Esophagus mucosa (tissue), 1 donor: ENCODE measurements around the gene HSP90AA1. TPM values are rescaled to one million over a fixed set of nuclear protein-coding genes. Genes with fewer than 3 reads are reported as not detected.
"Not testable (repeated sequence)": the region's sequence is repeated elsewhere in the genome, so short reads cannot be mapped to it uniquely, and the experiment has no call there.

Source experiments
- ATAC-seq: fragments of 200-7000 bp; cut with Tn5 transposase; one replicate; pipeline ENCODE4 v1.9.1; 2020
- total RNA-seq: library from RNA; stranded (reverse); gene quantifications from one replicate; pipeline ENCODE4 v1.2.4, GENCODE V29; 2023
- donor health status: DM: yes; HTN: yes; CAD: no.

Gene HSP90AA1
- total RNA-seq, 1 donor from 2014 or later: 192 TPM

DNA sequence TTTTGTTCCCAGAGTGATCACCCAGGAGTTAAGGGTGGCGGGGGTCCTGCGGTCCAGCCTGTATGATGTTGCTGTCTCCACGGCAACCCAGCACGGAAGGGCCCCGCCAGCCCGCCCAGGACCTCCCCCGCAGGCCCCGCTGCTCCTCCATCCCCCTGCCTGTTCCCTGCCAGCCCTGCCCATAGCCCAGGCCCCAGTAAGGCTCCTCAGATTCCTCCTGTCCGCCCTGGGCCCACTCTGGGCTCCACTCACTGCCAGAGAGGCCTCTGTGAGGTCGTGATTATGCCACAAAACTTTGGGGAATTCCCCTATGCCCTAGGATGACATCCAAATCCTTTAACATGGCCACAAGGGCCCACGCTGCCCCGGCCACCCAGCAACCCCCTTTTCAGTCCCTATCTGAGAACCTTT lies 20.8 kb downstream of the HSP90AA1 start:
- ATAC-seq: no peak

DNA sequence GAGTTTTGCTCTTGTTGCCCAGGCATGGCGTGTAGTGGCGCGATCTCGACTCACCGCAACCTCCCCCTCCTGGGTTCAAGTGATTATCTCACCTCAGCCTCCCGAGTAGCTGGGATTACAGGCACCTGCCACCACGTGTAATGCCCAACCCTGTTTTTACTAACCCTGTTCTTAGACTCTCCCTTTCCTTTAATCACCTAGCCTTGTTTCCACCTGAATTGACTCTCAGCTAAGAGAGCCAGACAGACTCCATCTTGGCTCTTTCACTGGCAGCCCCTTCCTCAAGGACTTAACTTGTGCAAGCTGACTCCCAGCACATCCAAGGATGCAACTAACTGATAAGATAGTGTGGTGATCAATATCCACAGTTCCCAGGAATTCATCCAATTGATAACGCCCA lies 22.3 kb downstream of the HSP90AA1 start:
- not testable (repeated sequence) for ATAC-seq

DNA sequence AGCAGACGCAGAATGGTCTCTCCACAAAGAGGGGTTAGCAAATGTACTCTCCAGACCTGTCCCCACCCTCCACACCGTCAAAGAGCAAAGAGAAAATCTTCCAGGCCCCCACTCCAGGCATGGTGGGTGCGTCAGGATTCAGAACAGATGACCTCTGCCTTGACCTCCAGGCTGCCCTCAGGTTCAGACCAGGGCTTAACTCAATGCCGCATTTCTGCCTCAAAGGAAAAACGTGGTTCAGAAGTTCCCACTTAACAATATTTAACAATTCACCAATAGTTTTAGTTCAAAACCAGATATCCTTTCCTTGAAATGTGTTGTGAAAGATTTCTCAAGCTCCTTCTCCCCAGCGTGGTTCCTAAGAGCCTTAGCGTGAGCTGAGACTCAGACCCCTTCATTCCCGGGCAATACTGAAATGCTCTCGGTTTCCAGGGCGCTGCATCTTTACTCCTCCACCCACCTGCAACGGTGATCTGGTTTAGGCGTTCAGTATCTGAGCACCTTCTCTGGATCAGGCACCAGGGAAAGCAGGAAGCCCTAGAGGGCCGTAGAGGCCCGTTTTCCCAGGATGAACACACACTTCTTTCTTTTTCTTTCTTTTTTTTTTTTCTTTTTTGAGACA lies 22.9 kb downstream of the HSP90AA1 start:
- no peak for ATAC-seq

DNA sequence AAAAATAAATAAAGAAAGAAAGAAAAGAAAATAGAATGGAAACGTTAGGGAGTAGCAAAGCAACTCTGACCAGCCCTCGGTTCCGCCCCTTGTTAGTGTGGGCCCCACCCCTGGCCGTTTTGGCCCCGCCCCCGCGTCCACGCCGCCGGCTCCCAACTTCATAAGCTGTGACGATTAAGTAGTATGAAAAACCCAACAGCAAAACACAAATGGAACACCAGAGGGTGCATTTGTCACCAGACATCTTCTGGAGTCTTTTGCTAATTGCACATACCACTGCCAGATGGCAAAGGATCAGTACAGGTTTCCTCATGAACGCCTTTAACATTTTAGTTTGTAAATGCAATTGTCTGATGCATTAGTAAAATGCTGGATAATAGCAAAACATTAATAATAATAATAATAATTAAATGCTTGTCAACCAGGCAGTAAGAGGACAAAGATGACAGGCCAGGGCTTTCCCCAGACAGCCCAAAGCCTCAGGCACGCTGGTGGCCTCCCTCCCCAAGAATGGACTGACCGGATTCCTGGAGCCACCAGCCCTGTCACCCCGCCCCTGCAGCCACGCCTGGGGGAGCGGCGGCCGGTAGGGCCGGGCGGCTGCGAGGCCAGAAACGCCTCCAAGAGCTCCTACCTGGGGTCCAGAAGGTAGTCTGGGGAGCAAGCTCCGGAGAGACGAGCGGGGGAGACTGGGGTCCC lies 23.6 kb downstream of the HSP90AA1 start:
- ATAC-seq: peak; percentile 89

DNA sequence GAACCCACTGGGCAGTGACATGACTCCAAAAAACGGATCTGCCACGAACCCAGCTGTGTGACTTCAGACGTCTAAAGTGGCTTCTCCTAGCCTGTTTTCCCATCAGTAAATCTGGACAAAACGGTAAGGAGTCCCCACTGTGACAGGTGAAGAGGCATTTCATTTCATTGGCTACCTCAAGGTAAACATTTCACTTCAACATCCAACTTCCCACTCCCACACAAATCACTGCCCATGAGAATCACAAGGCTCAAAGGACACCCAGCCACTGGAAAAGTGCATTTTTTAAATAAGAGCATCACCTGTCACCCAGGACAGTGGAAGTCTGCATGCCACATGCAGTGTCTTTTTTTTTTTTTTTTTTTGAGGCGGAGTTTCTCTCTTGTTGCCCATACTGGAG lies 27.9 kb downstream of the HSP90AA1 start:
- no peak for ATAC-seq

DNA sequence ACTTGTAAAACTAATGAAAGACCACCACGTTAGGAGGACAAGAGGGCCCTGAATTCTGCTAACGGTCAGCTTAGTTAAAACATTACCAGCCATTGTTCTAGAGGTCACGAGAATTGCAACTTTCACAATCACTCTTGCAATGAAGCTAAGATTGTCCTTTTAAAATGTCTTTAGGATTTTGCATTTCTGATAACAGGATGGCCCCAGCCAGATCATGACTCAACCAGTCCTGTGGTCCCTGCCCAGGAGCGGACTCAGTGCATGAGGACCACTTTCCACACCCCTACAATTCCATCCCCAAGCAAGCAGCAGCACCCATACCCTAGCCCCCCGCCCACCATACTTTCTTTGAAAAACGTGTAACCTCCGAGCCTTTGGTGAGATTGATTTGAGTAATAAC lies 28.7 kb downstream of the HSP90AA1 start:
- ATAC-seq: no peak

DNA sequence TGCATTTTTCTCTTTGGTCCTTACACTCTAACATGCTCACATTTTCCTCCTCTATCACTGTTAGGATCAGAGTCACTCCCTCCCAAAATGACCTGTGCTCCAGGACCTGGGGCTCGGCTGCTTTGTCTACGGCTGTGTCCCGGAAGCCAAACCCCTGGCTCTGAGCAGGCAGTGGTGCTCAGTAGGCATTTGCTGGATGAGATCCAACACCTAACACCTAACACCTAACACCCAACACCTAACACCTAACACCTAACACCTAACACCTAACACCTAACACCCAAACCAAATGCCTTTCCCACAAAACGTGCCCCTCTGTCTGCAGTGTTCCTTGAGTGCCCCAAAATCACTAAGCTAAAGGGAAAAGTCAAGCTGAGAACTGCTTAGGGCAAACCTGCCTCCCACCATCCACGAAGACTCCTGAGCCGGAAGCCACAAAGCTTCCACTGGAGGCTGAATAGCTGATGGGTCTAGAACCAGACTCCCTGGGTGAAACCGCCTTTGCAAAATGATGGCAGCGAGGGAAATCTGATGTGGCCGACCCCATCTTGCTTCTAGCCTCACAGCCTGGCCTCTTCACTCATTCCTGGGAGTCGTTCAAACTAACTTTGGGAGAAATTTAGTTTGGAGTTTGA lies 29.2 kb downstream of the HSP90AA1 start:
- ATAC-seq: no peak

DNA sequence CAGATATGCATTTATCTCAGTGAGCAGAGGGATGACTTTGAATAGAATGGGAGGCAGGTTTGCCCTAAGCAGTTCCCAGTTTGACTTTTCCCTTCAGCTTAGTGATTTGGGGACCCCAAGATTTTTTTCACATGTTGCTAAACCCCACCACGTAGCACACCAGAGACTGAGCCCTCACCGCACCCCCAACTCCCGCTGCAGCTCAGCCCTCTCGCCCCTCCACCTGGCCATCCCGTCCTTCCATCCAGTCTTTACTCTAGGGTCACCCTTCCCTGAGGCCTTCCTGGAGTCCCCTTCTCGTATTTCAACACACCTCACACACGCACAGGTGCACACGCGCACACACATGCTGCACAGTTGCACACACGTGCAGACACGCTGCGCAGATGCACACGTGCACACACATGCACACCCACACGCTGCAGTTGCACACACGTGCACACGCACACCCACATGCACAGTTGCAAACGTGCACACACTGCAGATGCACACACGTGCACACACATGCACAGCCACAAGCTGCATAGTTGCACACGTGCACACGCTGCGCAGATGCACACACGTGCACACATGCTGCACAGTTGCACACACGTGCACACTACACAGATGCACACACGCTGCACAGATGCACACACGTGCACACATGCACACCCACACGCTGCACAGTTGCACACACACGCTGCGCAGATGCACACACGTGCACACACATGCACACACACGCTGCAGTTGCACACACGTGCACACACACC lies 30.0 kb downstream of the HSP90AA1 start:
- peak; percentile 30 for ATAC-seq

DNA sequence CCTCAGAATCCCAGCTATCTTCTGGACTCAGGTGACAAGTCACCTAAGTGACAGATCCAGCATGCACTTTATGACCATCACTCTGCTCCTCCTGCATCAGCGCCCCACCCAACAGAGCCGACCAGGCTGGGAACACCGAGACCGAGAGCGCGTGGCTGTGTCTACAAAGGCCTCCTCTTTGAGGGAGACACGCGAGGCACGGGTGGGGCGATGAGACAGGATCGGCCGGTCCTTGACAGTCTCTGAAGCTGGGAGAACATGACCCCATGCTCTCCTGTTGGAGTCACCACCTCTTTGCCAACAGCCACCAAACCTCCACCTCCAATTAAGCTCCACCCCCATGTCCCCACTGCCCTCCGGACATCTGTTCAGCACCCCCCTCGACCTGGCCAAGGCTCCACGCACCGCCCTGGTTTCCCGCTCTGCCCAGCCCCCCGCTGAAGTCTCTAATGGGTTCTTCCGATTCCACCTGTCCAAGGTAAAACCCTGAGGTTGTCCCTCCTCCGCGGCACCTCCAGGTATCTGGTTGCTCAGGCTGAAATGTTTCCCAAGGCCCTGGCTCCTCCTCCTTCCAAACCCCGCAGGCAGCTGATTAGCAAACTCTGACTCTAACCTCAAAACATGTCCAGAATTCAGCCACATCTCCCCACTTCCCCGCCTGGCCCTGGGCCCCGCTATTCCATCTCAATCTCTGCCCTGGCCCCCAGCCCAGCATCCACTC lies 31.5 kb downstream of the HSP90AA1 start:
- ATAC-seq: peak; percentile 62

DNA sequence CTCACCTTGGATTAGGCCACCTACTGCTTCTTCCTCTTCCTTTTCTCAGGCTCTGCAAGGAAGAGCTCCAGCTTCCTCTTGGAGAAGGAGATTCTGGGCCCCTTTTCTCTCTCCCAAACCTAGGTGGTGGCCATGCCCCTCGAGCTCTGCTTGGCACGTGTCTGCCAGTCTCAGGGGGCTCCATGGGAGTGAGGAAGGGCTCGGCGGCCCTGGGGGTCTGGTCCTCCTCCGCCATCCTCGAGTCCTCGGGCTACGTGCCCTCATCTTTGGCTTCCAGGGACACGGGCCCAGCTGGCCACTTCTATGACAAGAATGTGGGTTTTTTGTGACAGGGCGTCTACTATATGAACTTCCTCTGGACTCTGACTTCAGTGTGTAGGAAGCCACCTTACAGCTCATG lies 34.3 kb downstream of the HSP90AA1 start:
- no peak for ATAC-seq

DNA sequence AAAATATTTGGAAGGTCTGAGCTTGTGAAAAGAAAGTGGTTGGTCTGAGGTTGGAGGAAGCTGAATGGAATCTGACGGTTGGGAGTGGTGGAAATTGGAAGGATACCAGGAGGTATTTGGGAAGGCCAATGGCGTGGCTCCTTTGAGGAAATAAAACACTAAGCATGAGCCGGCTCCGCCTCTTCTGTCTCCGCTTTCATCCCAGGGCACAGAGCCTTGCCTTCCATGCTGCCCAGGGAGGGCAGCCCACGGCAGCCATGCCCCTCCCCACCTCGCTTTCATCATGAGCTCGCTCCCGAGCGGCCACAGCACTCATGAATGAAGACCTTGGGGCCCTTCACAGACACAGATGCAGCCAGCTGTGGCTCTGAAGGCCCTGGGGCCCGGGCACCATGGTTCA lies 36.2 kb downstream of the HSP90AA1 start:
- ATAC-seq: no peak

DNA sequence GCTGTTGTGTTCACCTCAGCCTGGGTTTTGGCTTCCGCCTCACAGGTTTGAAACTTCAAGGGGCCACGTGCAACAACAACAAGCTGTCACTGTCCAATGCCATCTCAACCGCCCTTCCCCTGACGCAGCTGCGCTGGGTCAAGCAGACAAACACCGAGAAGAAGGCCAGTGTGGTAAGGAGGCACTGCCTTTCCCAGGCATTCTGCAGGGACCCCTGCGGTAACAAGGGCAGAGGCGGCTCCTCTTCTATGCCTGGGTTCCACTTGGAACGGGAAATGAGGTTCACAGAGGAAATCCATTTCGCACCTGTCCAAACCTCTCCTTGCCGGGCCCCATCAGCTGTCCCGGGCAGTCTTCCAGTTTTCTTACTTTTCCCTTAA lies 36.8 kb downstream of the HSP90AA1 start:
- no peak for ATAC-seq

DNA sequence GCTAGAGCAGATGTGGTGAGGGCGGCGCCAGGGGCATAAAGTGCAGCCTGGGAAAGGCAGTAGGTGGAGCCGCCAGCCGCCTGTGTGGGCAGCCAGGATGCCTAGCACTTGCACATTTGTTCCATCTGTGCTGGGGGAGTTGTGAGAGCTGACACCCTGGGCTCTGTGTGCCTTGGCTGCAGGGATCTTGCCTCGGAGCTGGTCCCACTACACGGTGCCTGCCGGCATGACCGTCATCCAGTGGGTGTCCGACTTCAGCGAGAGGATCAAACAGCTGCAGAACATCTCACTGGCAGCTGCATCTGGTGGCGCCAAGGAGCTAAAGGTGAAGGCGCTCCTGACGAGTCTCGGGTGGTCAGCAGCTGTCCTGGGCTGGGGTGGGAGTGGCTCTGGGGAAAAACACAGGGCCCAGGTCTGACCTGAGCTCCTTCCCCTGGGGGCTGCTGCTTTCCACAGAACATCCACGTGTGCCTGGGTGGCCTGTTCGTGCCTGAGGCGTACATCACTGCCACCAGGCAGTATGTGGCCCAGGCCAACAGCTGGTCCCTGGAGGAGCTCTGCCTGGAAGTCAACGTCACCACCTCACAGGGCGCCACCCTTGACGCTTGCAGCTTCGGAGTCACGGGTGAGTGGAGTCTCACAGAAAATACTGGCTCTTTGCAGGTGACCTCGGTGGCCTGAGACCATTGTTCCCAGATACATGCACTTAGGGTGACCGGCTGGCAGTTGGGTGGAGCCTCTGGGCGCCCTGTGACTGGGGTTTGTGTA lies 37.4 kb downstream of the HSP90AA1 start:
- ATAC-seq: no peak

DNA sequence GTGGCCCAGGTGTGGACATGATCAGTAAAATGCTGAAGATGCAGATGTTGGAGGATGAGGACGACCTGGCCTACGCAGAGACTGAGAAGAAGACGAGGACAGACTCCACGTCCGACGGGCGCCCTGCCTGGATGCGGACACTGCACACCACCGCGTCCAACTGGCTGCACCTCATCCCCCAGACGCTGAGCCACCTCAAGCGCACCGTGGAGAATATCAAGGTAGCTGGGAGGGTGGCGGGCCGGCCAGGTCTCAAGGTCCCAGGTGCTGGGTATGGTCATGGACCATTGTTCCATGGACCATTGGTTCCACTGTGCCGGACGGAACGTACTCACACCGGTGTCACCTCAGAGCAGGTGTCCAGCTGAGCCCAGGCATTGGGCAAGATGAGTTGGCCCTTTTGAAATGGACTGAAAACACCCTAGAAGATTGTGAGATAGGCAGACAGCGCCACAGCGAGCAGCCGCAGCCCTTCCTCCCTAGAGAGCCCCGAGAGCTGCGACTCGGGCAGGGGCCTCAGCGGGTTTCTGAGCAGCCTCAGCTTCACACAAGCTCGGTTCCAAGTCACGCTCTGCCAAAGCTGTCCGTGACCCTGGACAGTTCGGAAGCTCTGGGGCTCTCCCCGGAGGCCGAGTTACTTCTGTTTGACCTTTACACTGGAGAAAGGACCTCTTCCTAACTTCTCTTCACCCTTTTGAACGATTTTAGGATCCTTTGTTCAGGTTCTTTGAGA lies 38.9 kb downstream of the HSP90AA1 start:
- no peak for ATAC-seq

DNA sequence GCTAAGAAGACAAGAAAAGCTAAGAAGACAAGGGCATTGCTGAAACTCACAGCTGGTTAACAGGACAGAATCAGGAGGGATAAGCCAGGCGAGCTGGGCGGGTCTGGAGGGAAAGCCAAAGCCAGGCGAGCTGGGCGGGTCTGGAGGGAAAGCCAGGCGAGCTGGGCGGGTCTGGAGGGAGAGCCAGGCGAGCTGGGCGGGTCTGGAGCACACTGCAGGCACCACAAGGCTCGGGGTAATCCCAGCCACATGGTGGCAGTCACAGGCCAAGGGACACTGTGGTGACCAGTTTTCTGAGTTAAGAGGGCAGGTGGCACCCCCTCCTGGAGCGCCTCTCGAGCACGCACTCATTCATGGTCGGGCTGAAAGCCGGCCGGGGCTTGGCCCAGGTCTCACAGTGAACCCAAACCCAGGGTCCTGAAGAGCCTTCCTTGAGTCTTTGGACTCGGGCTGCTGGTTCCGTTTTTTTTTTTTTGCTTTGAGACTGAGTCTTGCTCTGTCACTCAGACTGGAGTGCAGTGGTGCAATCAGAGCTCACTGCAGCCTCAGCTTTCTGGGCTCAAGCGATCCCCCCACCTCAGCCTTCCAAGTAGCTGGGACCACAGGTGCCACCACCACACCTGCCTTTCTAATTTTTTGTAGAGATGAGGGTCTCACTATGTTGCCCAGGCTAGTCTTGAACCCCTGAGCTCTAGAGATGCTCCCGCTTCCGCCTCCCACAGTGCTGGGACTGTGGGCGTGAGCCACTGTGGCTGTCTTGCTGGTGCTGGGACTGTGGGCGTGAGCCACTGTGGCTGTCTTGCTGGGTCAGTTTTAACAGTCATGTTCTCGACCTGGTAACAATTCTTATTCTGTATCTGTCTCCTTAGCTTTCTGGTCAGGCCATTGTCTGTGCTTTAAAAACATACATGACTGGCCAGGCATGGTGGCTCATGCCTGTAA lies 40.2 kb downstream of the HSP90AA1 start:
- peak; percentile 90 for ATAC-seq

DNA sequence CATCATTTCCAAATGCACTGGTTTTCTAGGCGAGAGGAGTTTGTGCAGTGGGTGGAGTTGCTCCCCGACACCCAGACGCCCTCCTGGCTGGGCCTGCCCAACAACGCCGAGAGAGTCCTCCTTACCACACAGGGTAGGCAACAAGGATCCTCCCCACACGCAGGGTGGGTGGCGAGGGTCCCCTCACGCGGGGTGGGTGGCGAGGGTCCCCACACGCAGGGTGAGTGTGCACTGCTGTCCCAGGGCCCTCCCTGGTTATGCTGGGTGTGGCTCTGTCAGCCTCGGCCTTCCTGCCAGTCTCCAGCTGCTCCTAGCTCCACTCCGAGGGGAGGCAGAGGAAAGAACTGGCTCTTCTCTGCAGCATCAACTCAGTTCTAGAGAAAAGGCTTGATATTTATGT lies 42.3 kb downstream of the HSP90AA1 start:
- no peak for ATAC-seq

DNA sequence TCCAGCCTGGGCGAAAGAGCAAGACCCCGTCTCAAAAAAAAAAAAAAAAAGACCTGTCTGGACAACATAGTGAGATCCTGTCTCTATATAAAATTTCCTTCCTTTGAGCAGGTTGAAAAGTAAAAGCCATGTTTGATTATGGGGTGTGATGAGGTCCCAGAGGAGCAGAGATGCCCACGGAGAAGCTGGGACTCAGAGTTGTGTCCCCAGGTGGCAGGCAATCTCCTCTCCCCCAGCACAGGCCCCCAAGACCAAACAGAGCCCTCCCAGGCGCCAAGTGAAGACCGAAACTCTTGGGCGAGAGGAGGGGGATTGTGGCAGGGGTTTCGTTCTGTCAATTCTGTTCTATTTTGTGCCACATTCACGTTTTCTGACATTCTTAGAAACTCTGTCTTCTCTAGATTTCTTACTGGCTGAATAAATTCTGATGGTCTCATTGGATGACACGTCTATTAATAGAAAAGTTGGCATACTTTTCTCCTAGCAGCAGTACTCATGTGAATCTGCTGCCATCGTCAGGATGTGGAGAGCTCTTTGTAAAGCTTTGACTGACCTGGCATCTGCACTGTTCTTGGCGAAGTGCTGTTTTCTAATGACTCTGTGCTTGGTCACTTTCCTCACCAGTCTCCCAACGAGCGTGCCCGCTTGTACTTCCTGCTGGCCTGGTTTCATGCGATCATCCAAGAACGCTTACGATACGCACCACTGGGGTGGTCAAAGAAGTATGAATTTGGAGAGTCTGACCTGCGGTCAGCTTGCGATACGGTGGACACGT lies 43.4 kb downstream of the HSP90AA1 start:
- no peak for ATAC-seq

DNA sequence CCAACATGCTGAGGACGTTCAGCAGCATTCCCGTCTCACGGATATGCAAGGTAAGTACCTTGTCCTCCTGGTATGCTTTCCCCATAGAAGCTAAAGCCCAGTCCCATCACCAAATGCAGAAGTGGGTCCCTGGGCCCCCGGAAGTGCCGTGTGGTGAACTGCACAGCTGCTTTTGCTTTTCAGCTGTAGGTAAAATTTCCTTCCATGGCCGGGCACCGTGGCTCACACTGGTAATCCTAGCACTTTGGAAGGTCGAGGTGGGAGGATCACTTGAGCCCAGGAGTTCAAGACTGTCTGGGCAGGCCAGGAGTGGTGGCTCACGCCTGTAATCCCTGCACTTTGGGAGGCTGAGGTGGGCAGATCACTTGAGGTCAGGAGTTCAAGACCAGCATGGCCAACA lies 44.1 kb downstream of the HSP90AA1 start:
- ATAC-seq: no peak

DNA sequence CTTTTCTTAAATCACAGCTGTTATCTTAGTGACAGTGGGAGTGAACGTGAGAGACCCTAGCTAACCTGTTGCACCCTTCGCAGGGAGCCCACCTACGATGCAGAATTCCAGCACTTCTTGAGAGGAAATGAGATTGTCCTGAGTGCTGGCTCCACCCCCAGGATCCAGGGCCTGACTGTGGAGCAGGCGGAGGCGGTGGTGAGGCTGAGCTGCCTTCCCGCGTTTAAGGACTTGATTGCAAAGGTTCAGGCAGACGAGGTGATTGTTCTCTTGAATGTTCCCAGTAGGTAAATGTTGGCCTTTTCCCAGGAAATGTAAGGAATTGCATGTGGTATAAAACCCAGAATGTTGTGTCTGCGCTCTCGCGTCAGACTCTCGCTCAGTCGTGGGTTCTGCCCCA lies 46.7 kb downstream of the HSP90AA1 start:
- ATAC-seq: no peak
